K562 (cell line): ENCODE results near the gene CCT5. TPM values are rescaled to one million over a fixed set of nuclear protein-coding genes. Genes with fewer than 3 reads are reported as not detected.

ENCODE experiments used
- AFF1 ChIP-seq, 2 experiments: fragments of 450-650 bp; IDR thresholded peaks; 2 replicates each; pipeline ENCODE4 v1.6.1; 2018; ENCODE audit warnings: mild to moderate bottlenecking in 2 of 2, low read depth in 1 of 2; ENCODE audit not compliant: partially characterized antibody in 2 of 2
- BRD4 ChIP-seq: fragments of 200-600 bp; sonication (generic); IDR thresholded peaks from 2 replicates; pipeline ENCODE4 v1.6.1; 2017; ENCODE audit warnings: inconsistent platforms
- KAT8 ChIP-seq: fragments of 450-650 bp; IDR thresholded peaks from 2 replicates; pipeline ENCODE4 v1.6.1; 2016; ENCODE audit warnings: low read depth, mild to moderate bottlenecking
- MLX ChIP-seq, 2 experiments: fragments of 450-650 bp in 1 of 2; sonication (generic) in 1 of 2; formaldehyde crosslinking; conservative IDR thresholded peaks; 2 replicates each; pipeline versions ENCODE4 v1.4.0 to v1.8.1; 2020 to 2022; ENCODE audit warnings: mild to moderate bottlenecking in 1 of 2, missing genetic modification reagents in 1 of 2
- MTA2 ChIP-seq: fragments of 450-650 bp; IDR thresholded peaks from 2 replicates; pipeline ENCODE4 v1.6.1; 2016; ENCODE audit warnings: low read depth
- NFE2 ChIP-seq: IDR thresholded peaks from 2 replicates; pipeline ENCODE4 v1.6.1; 2014; ENCODE audit warnings: antibody characterized with exemption, low read depth
- NKRF ChIP-seq: fragments of 450-650 bp; IDR thresholded peaks from 2 replicates; pipeline ENCODE4 v1.6.1; 2016; ENCODE audit warnings: borderline replicate concordance
- NR2C2 ChIP-seq, 2 experiments: fragments of 200-800 bp in 1 of 2; sonication (Bioruptor generic) in 1 of 2; sonication (generic) in 1 of 2; formaldehyde crosslinking in 1 of 2; IDR thresholded peaks; 2 replicates each; pipeline versions ENCODE4 v1.6.1 to v1.8.0; 2016 to 2022; ENCODE audit warnings: mild to moderate bottlenecking in 1 of 2, missing compliant biosample characterization in 1 of 2, missing genetic modification characterization in 1 of 2, missing genetic modification reagents in 1 of 2
- POLR2A ChIP-seq: fragments of 450-650 bp; conservative IDR thresholded peaks from 2 replicates; pipeline ENCODE4 v1.6.1; 2016
- SNRNP70 ChIP-seq: fragments of 200-400 bp; formaldehyde crosslinking; optimal IDR thresholded peaks from 2 replicates; pipeline ENCODE3; 2017; ENCODE audit warnings: low read depth, low read length
- SOX6 ChIP-seq: fragments of 450-650 bp; IDR thresholded peaks from 2 replicates; pipeline ENCODE4 v1.6.1; 2014; ENCODE audit warnings: mild to moderate bottlenecking
- TAF1 ChIP-seq: IDR thresholded peaks from 2 replicates; pipeline ENCODE4 v1.6.1; 2011; ENCODE audit warnings: mild to moderate bottlenecking, low read length, moderate library complexity; ENCODE audit not compliant: insufficient read depth, control insufficient read depth, severe bottlenecking; ENCODE audit errors: extremely low read depth
- TEAD2 ChIP-seq: fragments of 450-650 bp; IDR thresholded peaks from 2 replicates; pipeline ENCODE4 v1.6.1; 2016; ENCODE audit warnings: missing genetic modification characterization, control low read depth, missing compliant biosample characterization
- THAP12 ChIP-seq: fragments of 250-450 bp; sonication (Bioruptor Pico); IDR thresholded peaks from 2 replicates; pipeline ENCODE4 v1.9.0; 2021; ENCODE audit warnings: mild to moderate bottlenecking, inconsistent platforms
- YY1 ChIP-seq, 3 experiments: IDR thresholded peaks; 2 replicates each; pipeline ENCODE4 v1.6.1; 2011; ENCODE audit warnings: low read length in 2 of 3, mild to moderate bottlenecking in 2 of 3, moderate library complexity in 2 of 3, borderline replicate concordance in 1 of 3, control low read depth in 1 of 3, low read depth in 1 of 3; ENCODE audit not compliant: insufficient read depth in 3 of 3, insufficient replicate concordance in 2 of 3, control insufficient read depth in 1 of 3, insufficient read length in 1 of 3; ENCODE audit errors: extremely low read depth in 1 of 3
- ZBTB1 ChIP-seq: sonication (generic); formaldehyde crosslinking; IDR thresholded peaks from 2 replicates; pipeline ENCODE4 v1.8.1; 2023; ENCODE audit warnings: missing genetic modification reagents, low read depth, mild to moderate bottlenecking, borderline replicate concordance
- ZFP36 ChIP-seq: fragments of 150-350 bp; IDR thresholded peaks from 2 replicates; pipeline ENCODE4 v1.6.1; 2018; ENCODE audit warnings: low read length, low read depth; ENCODE audit not compliant: partially characterized antibody
- ZNF282 ChIP-seq: sonication (generic); formaldehyde crosslinking; IDR thresholded peaks from 2 replicates; pipeline ENCODE4 v1.8.1; 2023; ENCODE audit warnings: missing genetic modification reagents
- polyA plus RNA-seq, 8 experiments: library from polyadenylated mRNA; depleted of rRNA in 4 of 8; stranded (reverse) in 5 of 8; unstranded in 3 of 8; fragments of >200 nt; fragmentation: Nextera tagmentation in 2 of 8; fragmentation: Illumina TruSeq in 1 of 8; extraction: Ambion mirVana in 2 of 8; extraction: Trizol in 1 of 8; gene quantifications; 2 replicates each; pipeline versions ENCODE4 v1.2.1 to v1.2.3, GENCODE V29; 2011 to 2014; ENCODE audit warnings: inconsistent platforms in 1 of 8, missing spikeins in 1 of 8
- total RNA-seq, 7 experiments: library from RNA; depleted of rRNA in 6 of 7; stranded (reverse); fragments of >200 nt in 6 of 7; fragmentation: Illumina TruSeq in 2 of 7; extraction: Trizol in 2 of 7; gene quantifications; 2 replicates each; pipeline versions ENCODE4 v1.2.1 to v1.2.3, GENCODE V29; 2011 to 2021; ENCODE audit warnings: low replicate concordance in 1 of 7

CCT5 gene
- total and polyA plus RNA-seq, 9 of the 15 experiments (the other 6 are each of a cell fraction or from before 2014, with no cell fraction given): 782 to 1,606 (median 1,153) TPM

GRCh38 chr5:10303699-10304170, 53.7 kb downstream of the CCT5 start (continued):
- TF ChIP-seq AFF1 (IDR thresholded peaks at IDR 0.05; ENCODE audit: low read depth in 1 of 2, partially characterized antibody in 2 of 2) (peak in 1 of 2 experiments; percentile 12), NKRF (no peak), NR2C2 (CRISPR knock-in tag; IDR thresholded peaks at IDR 0.05) (no peak), NR2C2 (tag; IDR thresholded peaks at IDR 0.05) (peak; percentile 47; the same call in 1 of the 2 replicates), ZBTB1 (CRISPR knock-in tag) (no peak), YY1 (IDR thresholded peaks at IDR 0.05; ENCODE audit: borderline replicate concordance in 1 of 3, control insufficient read depth in 1 of 3, extremely low read depth in 1 of 3, insufficient read depth in 3 of 3, insufficient read length in 1 of 3, insufficient replicate concordance in 2 of 3, low read depth in 1 of 3, low read length in 2 of 3) (peak in 1 of 3 experiments; percentile 57), THAP12 (CRISPR knock-in tag) (no peak), NFE2 (peak; percentile 63), MTA2 (peak; percentile 48), ZNF282 (no peak), KAT8 (no peak), SOX6 (peak; percentile 82), ZFP36 (no peak), POLR2A (0 out of 2 replicates have a peak, but pooled peaks have one; percentile 43), MLX (CRISPR knock-in tag; conservative IDR thresholded peaks at IDR 0.05) (0 out of 4 replicates have a peak, but pooled peaks of 1 of the 2 experiments have one; percentile 35), TEAD2 (tag) (peak; percentile 82; the same call in 1 of the 2 replicates), TAF1 (no peak), BRD4 (peak; percentile 38; the same call in 1 of the 2 replicates), SNRNP70 (no peak)
